Activated gamma-delta T cell (primary cell): ENCODE results near the gene SERP2.

Experiments used
- DNase-seq: peaks from one replicate; lab custom pipeline; 2025; lab: John Stamatoyannopoulos, UW

Gene SERP2

GRCh38 chr13:44434766-44435141 lies 61.1 kb downstream of the SERP2 start:
- no peak for DNase-seq

GRCh38 chr13:44435142-44435918 lies 61.7 kb downstream of the SERP2 start:
- DNase-seq = peak; percentile 71

- DNase-seq = no peak
Observed at GRCh38 chr13:44435919-44436510, 62.4 kb downstream of the SERP2 start.

GRCh38 chr13:44436589-44437337 lies 63.1 kb downstream of the SERP2 start:
- peak; percentile 51 for DNase-seq

- no peak for DNase-seq
Observed at GRCh38 chr13:44437356-44438233, 64.0 kb downstream of the SERP2 start.

- no peak for DNase-seq
Observed at GRCh38 chr13:44438234-44438579, 64.6 kb downstream of the SERP2 start.

GRCh38 chr13:44439452-44440024 lies 65.9 kb downstream of the SERP2 start:
- DNase-seq = no peak

GRCh38 chr13:44440046-44440608 lies 66.5 kb downstream of the SERP2 start:
- DNase-seq = no peak
